LHCN-M2 (cell line): ENCODE results near the gene FAR1. TPM values are rescaled to one million over a fixed set of nuclear protein-coding genes. Genes with fewer than 3 reads are reported as not detected.
"Not testable (repeated sequence)": the region's sequence is repeated elsewhere in the genome, so short reads cannot be mapped to it uniquely, and the experiment has no call there.

Source experiments
- DNase-seq: peaks from one replicate; pipeline ENCODE4 v3.0.0-alpha.2; 2012; ENCODE audit warnings: low read depth
- total RNA-seq: library from RNA; depleted of rRNA; stranded (reverse); fragments of >200 nt; gene quantifications from 2 replicates; pipeline ENCODE4 v1.2.3, GENCODE V29; 2014

The FAR1 gene
- total RNA-seq, 1 experiment from 2014 or later = 40.3 TPM

- no peak for DNase-seq
These were observed 37.2 kb downstream of the FAR1 start for GRCh38 chr11:13705710-13706109.

DNA sequence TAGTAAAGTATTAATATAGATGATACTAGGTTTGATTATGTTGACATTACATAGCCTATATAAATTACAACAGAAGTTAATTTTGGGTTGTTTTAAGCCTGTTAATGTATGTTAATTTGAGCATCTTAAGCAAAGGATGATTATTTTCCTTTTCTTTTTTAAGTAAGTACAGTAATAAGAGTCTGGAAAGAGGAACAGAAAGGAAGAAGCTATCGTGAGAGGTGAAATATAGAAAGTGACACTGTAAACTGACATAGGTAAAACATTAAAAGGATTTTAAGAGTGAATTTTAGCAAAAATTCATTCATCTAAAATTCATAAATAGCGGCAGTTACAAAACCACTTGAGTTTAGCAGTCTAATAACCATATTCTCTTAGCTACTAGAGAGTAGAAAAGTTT, 45.5 kb downstream of the FAR1 start:
- no peak for DNase-seq

- peak; percentile 40 for DNase-seq
These were observed 48.9 kb downstream of the FAR1 start for GRCh38 chr11:13717331-13717730.

- no peak for DNase-seq
These were observed 49.9 kb downstream of the FAR1 start for GRCh38 chr11:13718394-13718793.

GRCh38 chr11:13720940-13721339, 52.5 kb downstream of the FAR1 start:
- peak; percentile 3 for DNase-seq

DNA sequence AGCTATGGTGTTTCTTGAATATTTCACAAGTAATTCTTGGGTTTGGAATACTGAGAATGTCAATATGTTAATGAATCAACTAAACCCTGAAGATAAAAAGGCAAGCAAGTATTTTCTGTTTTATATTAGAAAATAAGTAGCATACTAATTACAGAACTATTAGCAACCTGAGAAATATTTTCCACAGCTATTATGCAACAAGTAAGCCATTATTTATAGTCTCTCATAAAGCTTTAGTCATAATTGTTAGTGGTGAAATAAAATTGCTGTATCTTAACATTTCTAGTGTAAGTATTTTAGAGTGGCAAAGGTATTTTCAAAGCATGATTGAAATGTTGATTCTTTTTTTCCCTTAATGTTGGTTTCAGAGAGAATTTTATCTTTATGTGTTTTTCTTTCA, 53.3 kb downstream of the FAR1 start:
- peak; percentile 9 for DNase-seq

- DNase-seq = no peak
These were observed 58.0 kb downstream of the FAR1 start for GRCh38 chr11:13726456-13726855.

GRCh38 chr11:13728076-13728475, 59.6 kb downstream of the FAR1 start:
- no peak for DNase-seq

GRCh38 chr11:13734530-13734929, 66.1 kb downstream of the FAR1 start:
- no peak for DNase-seq

DNA sequence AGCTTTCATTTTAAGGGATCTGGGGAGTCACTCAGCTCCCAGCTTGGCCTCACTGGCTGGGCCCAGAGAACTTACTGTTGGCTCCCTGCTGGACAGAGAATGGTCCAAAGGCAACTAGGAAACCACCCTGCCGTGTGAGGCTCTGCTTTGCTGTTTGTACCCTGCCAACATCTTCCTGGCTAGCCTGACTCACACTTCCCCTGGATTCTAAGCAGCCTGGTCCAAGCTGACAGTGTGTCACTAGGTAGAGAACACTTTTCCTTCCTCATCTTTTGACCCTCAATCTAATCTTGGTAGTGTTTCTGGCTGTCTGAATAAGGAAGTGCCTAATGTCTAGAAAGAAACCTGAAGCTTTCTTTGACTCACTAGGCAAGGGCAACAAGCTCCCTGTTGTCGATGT, 76.7 kb downstream of the FAR1 start:
- no peak for DNase-seq

DNA sequence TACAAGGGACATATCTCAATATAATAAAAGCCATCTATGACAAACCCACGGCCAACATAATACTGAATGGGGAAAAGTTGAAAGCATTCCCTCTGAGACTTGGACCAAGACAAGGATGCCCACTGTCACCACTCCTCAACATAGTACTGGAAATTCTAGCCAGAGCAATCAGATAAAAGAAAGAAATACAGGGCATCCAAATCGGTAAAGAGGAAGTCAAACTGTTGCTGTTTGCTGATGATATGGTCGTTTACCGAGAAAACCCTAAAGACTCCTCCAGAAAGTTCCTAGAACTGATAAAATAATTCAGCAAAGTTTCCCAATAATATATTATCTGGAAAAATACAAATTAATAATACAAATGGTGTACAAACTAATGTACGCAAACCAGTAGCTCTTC, 84.8 kb downstream of the FAR1 start:
- not testable (repeated sequence) for DNase-seq

DNA sequence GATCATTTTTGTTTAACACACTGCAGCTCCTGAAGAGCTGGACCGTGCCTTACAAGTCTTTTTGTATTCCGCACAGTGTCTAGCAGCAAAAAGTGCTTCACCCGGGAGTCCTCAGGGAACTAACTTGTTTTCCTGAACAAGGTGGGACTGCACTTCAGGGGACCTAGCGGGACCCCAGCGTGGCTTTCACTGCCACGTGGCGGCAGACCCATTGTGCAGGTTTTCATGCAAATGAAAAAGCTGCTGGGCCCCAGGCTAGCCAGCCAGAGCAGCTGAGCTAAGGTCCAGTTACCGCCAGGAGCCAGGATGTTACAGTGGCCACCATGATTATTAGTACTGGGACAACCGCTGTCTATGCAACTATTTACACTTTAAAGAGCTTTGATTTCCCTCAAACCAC, 90.6 kb downstream of the FAR1 start:
- no peak for DNase-seq

DNA sequence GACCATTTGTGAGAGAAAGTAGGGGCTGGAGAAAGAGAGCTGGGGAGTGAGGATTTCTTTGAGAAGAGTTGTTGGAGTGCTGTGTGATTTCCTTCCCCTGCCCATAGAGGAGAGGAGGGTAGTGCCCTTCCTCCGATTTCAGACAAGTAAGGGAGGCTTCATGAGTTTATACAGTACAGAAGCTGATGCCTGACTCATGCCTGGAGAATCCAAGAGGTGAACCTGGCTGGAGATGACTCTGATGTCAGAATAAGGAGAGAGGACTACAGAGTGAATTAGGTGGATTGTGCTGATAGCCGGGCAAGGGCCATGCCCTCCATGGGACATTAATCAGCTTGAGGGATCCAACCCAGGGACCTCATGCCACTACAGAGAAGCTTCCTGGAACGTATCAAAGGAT, 91.6 kb downstream of the FAR1 start:
- no peak for DNase-seq

GRCh38 chr11:13761250-13761649, 92.8 kb downstream of the FAR1 start:
- peak; percentile 5 for DNase-seq

DNA sequence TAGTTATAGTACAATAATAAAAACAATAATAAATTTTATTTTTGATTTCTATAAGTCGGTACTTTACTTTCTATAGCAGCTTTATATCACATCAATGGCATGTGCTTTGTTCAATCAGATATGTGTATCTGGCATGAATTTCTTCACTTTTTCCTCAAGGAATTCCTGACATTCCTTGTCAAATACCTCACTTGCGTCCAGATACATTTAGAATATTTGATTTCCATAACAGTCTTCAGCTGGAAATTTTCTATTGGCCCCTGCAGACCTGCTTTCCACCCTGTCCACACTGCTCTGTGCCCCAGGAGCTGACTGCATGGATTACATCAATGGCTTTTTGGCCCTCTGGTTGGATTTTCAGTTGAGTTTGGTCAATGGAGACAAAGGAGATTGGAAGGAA, 93.2 kb downstream of the FAR1 start:
- no peak for DNase-seq

- DNase-seq = no peak
These were observed 94.2 kb downstream of the FAR1 start for GRCh38 chr11:13762718-13763117.

GRCh38 chr11:13763341-13763740, 94.9 kb downstream of the FAR1 start:
- DNase-seq = no peak

GRCh38 chr11:13765886-13766285, 97.4 kb downstream of the FAR1 start:
- DNase-seq = no peak

DNA sequence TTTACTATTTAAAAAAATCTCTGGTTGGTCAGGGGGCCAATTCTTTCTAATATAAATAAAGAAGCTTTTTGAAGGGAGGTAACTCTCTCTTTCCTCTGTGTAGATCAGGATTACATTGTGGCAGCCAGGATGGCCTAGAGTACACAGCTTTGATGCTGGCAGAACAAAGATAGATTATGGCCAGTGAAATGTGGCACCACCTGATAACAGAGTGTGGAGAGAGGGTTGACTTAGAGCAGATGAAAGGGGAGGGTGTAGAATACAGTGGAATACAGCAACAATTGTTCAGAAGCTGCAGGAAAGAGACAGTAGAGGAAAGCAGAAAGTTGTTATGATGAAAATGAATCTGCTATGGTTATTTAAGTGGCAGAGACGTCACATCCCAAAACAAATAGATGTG, 99.0 kb downstream of the FAR1 start:
- no peak for DNase-seq

DNA sequence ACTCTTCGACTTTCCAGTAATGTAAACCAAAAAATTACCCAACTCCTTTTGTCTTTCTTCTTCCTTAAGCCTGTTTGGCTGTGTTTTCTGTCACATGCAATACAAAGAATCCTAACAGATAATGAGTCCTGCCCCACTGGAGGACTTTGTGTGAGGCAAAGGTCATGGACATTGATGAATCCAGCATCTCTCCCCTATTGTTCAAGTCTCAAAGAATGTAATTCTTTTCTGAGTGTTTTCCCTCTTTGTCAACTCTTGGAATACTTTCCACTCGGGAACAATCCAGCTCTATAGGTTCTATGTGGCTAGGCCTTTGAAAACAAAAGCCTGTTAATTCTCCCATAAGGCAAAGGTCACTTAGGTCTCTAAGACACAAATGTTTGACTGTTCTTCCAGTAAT, 100.7 kb downstream of the FAR1 start:
- DNase-seq = no peak

DNA sequence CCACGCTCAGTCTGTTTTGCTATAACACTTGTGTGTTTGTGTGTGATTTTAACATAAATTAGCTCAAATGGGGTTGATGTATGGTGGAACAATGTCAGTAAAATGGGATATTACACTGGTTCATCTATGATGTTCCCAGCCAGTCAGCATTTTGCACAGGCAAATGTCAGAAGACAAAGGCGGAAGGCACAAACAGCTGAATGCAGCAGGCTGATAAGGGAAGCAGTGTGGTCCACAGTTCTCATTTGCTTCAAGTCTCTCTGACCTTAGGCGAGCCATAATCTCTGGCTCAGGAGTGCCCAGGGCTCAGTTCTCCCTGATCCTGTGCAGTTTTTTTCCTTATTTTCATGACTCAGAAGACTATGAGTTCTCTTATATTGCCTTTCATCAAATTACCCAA, 102.7 kb downstream of the FAR1 start:
- DNase-seq = no peak

GRCh38 chr11:13772223-13773046, 104.0 kb downstream of the FAR1 start:
- peak; percentile 55 for DNase-seq

- no peak for DNase-seq
These were observed 107.0 kb downstream of the FAR1 start for GRCh38 chr11:13775471-13775870.
